MM.1S (cell line): ENCODE measurements around the gene SHBG.
"Not testable (repeated sequence)": the region's sequence is repeated elsewhere in the genome, so short reads cannot be mapped to it uniquely, and the experiment has no call there.

Experiments used
- DNase-seq: peaks from one replicate; pipeline ENCODE4 v3.0.0-alpha.2; 2015
- H2AFZ ChIP-seq: fragments of 300-600 bp; sonication (generic); 2 replicates; pipeline ENCODE4 v1.6.0; 2016; ENCODE audit warnings: antibody characterized with exemption, low read length
- H3F3A ChIP-seq: fragments of 300-600 bp; sonication (generic); 2 replicates; pipeline ENCODE4 v1.6.1; 2016; ENCODE audit warnings: mild to moderate bottlenecking, antibody characterized with exemption, low read length, moderate library complexity, mixed read lengths; ENCODE audit not compliant: insufficient read depth
- H3K27ac ChIP-seq: fragments of 300-600 bp; sonication (generic); 2 replicates; pipeline ENCODE4 v1.5.1; 2016; ENCODE audit warnings: mild to moderate bottlenecking, low read length
- H3K27me3 ChIP-seq: fragments of 300-600 bp; sonication (generic); replicated peaks from 2 replicates; pipeline ENCODE4 v1.6.0; 2016; ENCODE audit warnings: low read length; ENCODE audit not compliant: insufficient read depth
- H3K36me3 ChIP-seq: fragments of 300-600 bp; sonication (generic); replicated peaks from 2 replicates; pipeline ENCODE4 v1.6.1; 2016; ENCODE audit warnings: mild to moderate bottlenecking, low read length, mixed read lengths; ENCODE audit not compliant: insufficient read depth
- H3K4me1 ChIP-seq: fragments of 300-600 bp; sonication (generic); 2 replicates; pipeline ENCODE4 v1.6.1; 2016; ENCODE audit warnings: low read length, mixed read lengths
- H3K4me2 ChIP-seq: fragments of 300-600 bp; sonication (generic); 2 replicates; pipeline ENCODE4 v1.6.0; 2016; ENCODE audit warnings: low read depth, low read length
- H3K4me3 ChIP-seq: fragments of 300-600 bp; sonication (generic); 2 replicates; pipeline ENCODE4 v1.5.1; 2016; ENCODE audit warnings: low read length, mixed read lengths
- H3K79me2 ChIP-seq: fragments of 300-600 bp; sonication (generic); 2 replicates; pipeline ENCODE4 v1.6.1; 2016; ENCODE audit warnings: mixed run types, low read length, mixed read lengths
- H3K9ac ChIP-seq: fragments of 300-600 bp; sonication (generic); 2 replicates; pipeline ENCODE4 v1.6.1; 2016; ENCODE audit warnings: low read length, mixed read lengths
- H3K9me2 ChIP-seq: fragments of 300-600 bp; sonication (generic); replicated peaks from 2 replicates; pipeline ENCODE4 v1.6.1; 2016; ENCODE audit warnings: mild to moderate bottlenecking, low read length, mixed read lengths; ENCODE audit not compliant: insufficient read depth
- H3K9me3 ChIP-seq: fragments of 300-600 bp; sonication (generic); replicated peaks from 2 replicates; pipeline ENCODE4 v1.6.1; 2016; ENCODE audit warnings: mild to moderate bottlenecking, low read length, mixed read lengths; ENCODE audit not compliant: insufficient read depth
- H4K20me1 ChIP-seq: fragments of 300-600 bp; sonication (generic); 2 replicates; pipeline ENCODE4 v1.6.1; 2016; ENCODE audit warnings: mild to moderate bottlenecking, low read length, moderate library complexity, mixed read lengths; ENCODE audit not compliant: insufficient read depth
- EZH2 ChIP-seq: fragments of 300-600 bp; sonication (generic); optimal IDR thresholded peaks from 2 replicates; pipeline ENCODE3; 2017; ENCODE audit warnings: low read depth, mild to moderate bottlenecking, antibody characterized with exemption, low read length, mixed read lengths
- EZH2phosphoT487 ChIP-seq: fragments of 300-600 bp; sonication (generic); IDR thresholded peaks from 2 replicates; pipeline ENCODE4 v1.6.1; 2018; ENCODE audit warnings: antibody characterized with exemption, low read length
- TF ChIP-seq, protein P1 (sequence below): fragments of 300-600 bp; sonication (generic); IDR thresholded peaks from 2 replicates; pipeline ENCODE4 v1.5.1; 2016; ENCODE audit warnings: antibody characterized with exemption, low read length, mixed read lengths

The SHBG gene

GRCh38 chr17:7623661-7624060, 6.3 kb upstream of the SHBG start:
- H3K4me1 ChIP-seq = 0 out of 2 replicates have a peak, but pooled peaks cover 5% of the 10 kb centered on the region
- DNase-seq = no peak
- no peaks in the 10 kb centered on the region for H4K20me1 ChIP-seq
- no peaks in the 10 kb centered on the region for H3K27me3 ChIP-seq
- H2AFZ ChIP-seq = no peak overlapping the region
- no peaks in the 10 kb centered on the region for H3F3A ChIP-seq
- no peak overlapping the region for H3K4me3 ChIP-seq
- no peak overlapping the region for H3K27ac ChIP-seq
- TF ChIP-seq EZH2 (no peak), EZH2phosphoT487 (no peak)
- TF ChIP-seq, protein P1, sequence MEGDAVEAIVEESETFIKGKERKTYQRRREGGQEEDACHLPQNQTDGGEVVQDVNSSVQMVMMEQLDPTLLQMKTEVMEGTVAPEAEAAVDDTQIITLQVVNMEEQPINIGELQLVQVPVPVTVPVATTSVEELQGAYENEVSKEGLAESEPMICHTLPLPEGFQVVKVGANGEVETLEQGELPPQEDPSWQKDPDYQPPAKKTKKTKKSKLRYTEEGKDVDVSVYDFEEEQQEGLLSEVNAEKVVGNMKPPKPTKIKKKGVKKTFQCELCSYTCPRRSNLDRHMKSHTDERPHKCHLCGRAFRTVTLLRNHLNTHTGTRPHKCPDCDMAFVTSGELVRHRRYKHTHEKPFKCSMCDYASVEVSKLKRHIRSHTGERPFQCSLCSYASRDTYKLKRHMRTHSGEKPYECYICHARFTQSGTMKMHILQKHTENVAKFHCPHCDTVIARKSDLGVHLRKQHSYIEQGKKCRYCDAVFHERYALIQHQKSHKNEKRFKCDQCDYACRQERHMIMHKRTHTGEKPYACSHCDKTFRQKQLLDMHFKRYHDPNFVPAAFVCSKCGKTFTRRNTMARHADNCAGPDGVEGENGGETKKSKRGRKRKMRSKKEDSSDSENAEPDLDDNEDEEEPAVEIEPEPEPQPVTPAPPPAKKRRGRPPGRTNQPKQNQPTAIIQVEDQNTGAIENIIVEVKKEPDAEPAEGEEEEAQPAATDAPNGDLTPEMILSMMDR = no peak
- peaks cover 6% of the 10 kb centered on the region; the same call in 1 of the 2 replicates for H3K79me2 ChIP-seq
- no peaks in the 10 kb centered on the region for H3K9me2 ChIP-seq
- no peak overlapping the region for H3K4me2 ChIP-seq
- H3K36me3 ChIP-seq = no peaks in the 10 kb centered on the region
- H3K9ac ChIP-seq = no peak overlapping the region
- no peaks in the 10 kb centered on the region for H3K9me3 ChIP-seq

GRCh38 chr17:7625749-7626148, 4.2 kb upstream of the SHBG start:
- not testable (repeated sequence) for H4K20me1 ChIP-seq, H3F3A ChIP-seq, H3K9me2 ChIP-seq, DNase-seq, H3K4me3 ChIP-seq, H3K9ac ChIP-seq, H3K4me1 ChIP-seq, H3K79me2 ChIP-seq, H3K27ac ChIP-seq, H3K36me3 ChIP-seq, H3K4me2 ChIP-seq, H3K9me3 ChIP-seq, H3K27me3 ChIP-seq, H2AFZ ChIP-seq

DNA sequence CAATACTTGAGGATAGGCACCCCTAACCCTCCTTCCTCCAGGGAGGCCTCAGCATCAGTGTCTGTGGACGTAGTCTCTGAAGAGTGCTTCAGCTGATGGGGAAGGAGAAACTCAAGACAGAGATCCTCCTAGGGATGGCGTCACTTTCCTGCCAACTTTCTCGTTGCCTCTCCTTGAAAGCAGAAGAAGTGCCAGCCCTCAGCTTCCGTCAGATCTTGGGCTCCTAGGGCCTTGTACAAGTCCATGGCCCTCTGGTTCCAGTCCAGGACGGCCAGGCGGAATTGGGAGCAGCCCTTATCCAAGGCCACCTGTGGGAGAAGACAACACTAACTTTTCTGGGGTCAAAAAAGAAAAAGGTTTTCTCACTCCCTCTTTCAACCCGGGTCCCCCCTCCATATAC, 3.6 kb upstream of the SHBG start:
- peaks cover 6% of the 10 kb centered on the region; the same call in 1 of the 2 replicates for H3K79me2 ChIP-seq
- H3K4me2 ChIP-seq = no peak overlapping the region; the same call in 1 of the 2 replicates
- no peak overlapping the region for H2AFZ ChIP-seq
- no peak overlapping the region for H3K9ac ChIP-seq
- no peaks in the 10 kb centered on the region for H3K27me3 ChIP-seq
- H4K20me1 ChIP-seq = no peaks in the 10 kb centered on the region
- no peaks in the 10 kb centered on the region for H3F3A ChIP-seq
- H3K27ac ChIP-seq = no peak overlapping the region
- H3K9me3 ChIP-seq = no peaks in the 10 kb centered on the region
- no peaks in the 10 kb centered on the region for H3K9me2 ChIP-seq
- H3K4me1 ChIP-seq = 0 out of 2 replicates have a peak, but pooled peaks cover 5% of the 10 kb centered on the region
- no peaks in the 10 kb centered on the region for H3K36me3 ChIP-seq
- no peak for DNase-seq
- TF ChIP-seq, protein P1 = no peak
- TF ChIP-seq EZH2phosphoT487 (no peak), EZH2 (no peak)
- no peak overlapping the region for H3K4me3 ChIP-seq

GRCh38 chr17:7626956-7627249, 3.0 kb upstream of the SHBG start:
- Histone ChIP-seq H3F3A (no peaks in the 10 kb centered on the region), H3K9me2 (no peaks in the 10 kb centered on the region), H3K4me2 (peak overlapping the region; percentile 73), H4K20me1 (no peaks in the 10 kb centered on the region), H3K79me2 (peaks cover 6% of the 10 kb centered on the region; the same call in 1 of the 2 replicates), H3K27ac (no peak overlapping the region), H3K9me3 (no peaks in the 10 kb centered on the region), H3K4me3 (peak overlapping the region; percentile 73), H2AFZ (peak overlapping the region; percentile 69), H3K27me3 (no peaks in the 10 kb centered on the region), H3K4me1 (0 out of 2 replicates have a peak, but pooled peaks cover 5% of the 10 kb centered on the region), H3K9ac (peak overlapping the region; percentile 66; the same call in 1 of the 2 replicates), H3K36me3 (no peaks in the 10 kb centered on the region)
- TF ChIP-seq EZH2phosphoT487 (no peak), EZH2 (no peak)
- TF ChIP-seq, protein P1 = no peak
- DNase-seq = no peak
